HL-60/S4 treated with retinoic acid at 250 ng/mL for 4 days and 3 days (cell line): ENCODE measurements around the gene PDE10A.

Experiments
- in situ Hi-C: fragments of 300-500 bp; cut with MboI; formaldehyde crosslinking; loops from 2 replicates; pipeline ENCODE4 v1.7.0; 2022; ENCODE audit warnings: low sequenced_read_pairs

Gene PDE10A

GRCh38 chr6:165300422-165300936, 362.6 kb downstream of the PDE10A start:
- in situ Hi-C loops, result no loop called here

DNA sequence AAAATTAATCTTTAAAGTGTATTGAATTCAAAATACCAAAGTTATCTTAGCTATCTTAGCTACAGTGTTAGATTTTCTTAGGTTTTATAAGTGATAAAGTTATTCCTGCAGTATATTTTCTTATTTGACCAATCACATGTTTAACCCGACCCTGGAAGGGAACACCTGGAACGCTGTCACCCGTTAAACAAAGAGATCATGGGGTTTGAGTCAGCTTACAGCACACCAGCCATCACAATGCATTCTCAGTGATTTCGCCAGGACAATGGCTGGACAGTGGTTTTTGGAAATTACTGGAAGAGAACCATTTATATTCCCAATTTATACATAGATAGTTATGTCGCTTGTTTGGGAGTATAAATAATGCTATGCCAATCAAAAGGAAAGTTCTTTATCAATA, 364.2 kb downstream of the PDE10A start:
- in situ Hi-C loops, result no loop called here

DNA sequence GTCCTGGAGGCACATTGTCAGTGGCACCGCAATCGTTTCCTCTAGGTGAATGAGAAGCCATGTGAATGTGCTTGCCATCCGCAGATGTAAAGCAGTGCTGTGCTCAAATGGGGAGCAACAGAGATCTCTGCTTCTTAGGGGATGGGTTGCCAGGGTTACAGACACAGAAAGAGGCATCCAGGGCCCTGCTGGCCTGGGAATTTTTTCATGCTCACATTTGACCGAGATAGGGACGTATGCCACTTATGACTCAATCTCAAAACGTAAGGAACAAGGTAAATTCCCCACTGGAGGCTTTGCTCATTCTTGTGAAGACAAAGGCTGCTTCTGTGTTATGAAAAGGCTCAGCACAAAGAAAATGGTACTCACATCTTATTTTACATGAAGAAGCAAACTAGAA, 364.6 kb downstream of the PDE10A start:
- in situ Hi-C loops, result no loop called here

DNA sequence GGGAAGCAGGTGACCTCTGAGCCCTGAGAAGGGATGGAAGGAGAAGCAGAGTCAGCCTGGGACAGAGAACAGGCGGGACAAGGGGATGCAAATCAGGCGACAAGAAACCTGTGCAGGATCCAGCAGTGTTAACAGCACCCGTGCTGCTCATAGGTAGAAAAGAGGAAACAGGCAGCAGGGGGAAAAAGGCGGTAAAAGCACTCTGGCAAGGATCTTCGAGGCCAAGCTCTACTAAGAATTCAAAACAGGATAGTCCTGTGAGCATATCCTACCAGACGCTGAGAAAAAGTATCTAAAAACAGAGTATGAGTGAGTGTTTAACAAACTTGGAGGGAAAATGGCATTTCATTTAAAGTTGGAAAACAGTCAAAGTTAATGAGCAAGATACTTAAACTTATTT, 370.4 kb downstream of the PDE10A start:
- in situ Hi-C loops, result no loop called here
